ENCODE data around the gene FARSA. TPM values are rescaled to one million over a fixed set of nuclear protein-coding genes. Genes with fewer than 3 reads are reported as not detected.
A peak's percentile ranks its signal among the peaks of the same experiment; 100 is the strongest.
"Not testable (repeated sequence)": the region's sequence is repeated elsewhere in the genome, so short reads cannot be mapped to it uniquely, and the experiment has no call there.

Gene FARSA
- total RNA-seq, 1 experiment from 2014 or later: 75.9 TPM

DNA sequence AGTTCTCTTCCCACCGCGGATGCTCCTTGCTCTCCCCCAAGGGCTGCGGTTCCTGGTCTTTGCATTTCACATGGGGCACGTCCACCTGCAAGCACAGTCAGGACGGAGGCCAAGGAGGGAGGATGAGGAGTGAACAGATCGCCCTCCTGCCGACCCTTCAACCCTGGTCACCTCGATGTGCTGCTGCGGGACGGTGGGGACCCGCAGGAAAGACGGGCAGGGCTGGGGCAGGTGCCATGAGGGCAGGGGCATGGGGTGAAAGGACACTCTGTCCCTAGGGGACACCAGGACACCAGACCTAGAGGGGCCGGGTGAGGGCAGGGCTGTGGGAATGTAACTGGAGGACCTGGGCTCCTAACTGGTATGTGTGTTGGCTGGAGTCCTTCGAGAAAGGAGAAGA, 15.3 kb downstream of the FARSA start:
- no peaks in the 10 kb centered on the region for H3K27me3 Mint-ChIP-seq (ENCODE audit: insufficient read depth, unreplicated experiment)
- Histone ChIP-seq H3K27me3 (replicated peaks; ENCODE audit: control insufficient read depth, insufficient read depth, low read length) (no peaks in the 10 kb centered on the region), H3K36me3 (ENCODE audit: control insufficient read depth, insufficient read depth, low read length) (no peaks in the 10 kb centered on the region), H3K4me3 (ENCODE audit: low read depth, low read length) (no peak overlapping the region), H3K9me3 (no peaks in the 10 kb centered on the region), H3K4me1 (no peaks in the 10 kb centered on the region)
- DNase-seq: no peak
- ChIA-PET CTCF (no interaction called here), POLR2A (no interaction called here)
- TF ChIP-seq, protein P1, sequence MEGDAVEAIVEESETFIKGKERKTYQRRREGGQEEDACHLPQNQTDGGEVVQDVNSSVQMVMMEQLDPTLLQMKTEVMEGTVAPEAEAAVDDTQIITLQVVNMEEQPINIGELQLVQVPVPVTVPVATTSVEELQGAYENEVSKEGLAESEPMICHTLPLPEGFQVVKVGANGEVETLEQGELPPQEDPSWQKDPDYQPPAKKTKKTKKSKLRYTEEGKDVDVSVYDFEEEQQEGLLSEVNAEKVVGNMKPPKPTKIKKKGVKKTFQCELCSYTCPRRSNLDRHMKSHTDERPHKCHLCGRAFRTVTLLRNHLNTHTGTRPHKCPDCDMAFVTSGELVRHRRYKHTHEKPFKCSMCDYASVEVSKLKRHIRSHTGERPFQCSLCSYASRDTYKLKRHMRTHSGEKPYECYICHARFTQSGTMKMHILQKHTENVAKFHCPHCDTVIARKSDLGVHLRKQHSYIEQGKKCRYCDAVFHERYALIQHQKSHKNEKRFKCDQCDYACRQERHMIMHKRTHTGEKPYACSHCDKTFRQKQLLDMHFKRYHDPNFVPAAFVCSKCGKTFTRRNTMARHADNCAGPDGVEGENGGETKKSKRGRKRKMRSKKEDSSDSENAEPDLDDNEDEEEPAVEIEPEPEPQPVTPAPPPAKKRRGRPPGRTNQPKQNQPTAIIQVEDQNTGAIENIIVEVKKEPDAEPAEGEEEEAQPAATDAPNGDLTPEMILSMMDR (IDR thresholded peaks at IDR 0.05; ENCODE audit: insufficient read depth in 1 of 2, low read depth in 1 of 2, low read length in 1 of 2, severe bottlenecking in 1 of 2, unreplicated experiment in 1 of 2): no peak
- peak overlapping the region; percentile 74 for H3K27ac Mint-ChIP-seq (ENCODE audit: unreplicated experiment)
- peak overlapping the region; percentile 63 for H3K4me3 Mint-ChIP-seq (ENCODE audit: unreplicated experiment)
- no TSS peak for BruUV-seq (replicated peaks)
- no peaks in the 10 kb centered on the region for H3K4me1 Mint-ChIP-seq (ENCODE audit: low read depth, unreplicated experiment)
- intact Hi-C loops (cut with micrococcal nuclease; ENCODE audit: unreplicated experiment): no loop called here
- H3K9me3 Mint-ChIP-seq (ENCODE audit: unreplicated experiment): no peaks in the 10 kb centered on the region
- H3K36me3 Mint-ChIP-seq (ENCODE audit: insufficient read depth, unreplicated experiment): peaks cover 41% of the 10 kb centered on the region

GRCh38 chr19:12915860-12916259, 17.7 kb downstream of the FARSA start:
- H3K4me3 ChIP-seq (ENCODE audit: low read depth, low read length); H3K27me3 Mint-ChIP-seq (ENCODE audit: insufficient read depth, unreplicated experiment); H3K9me3 ChIP-seq; H3K27me3 ChIP-seq (replicated peaks; ENCODE audit: control insufficient read depth, insufficient read depth, low read length); H3K4me3 Mint-ChIP-seq (ENCODE audit: unreplicated experiment); H3K4me1 ChIP-seq; H3K4me1 Mint-ChIP-seq (ENCODE audit: low read depth, unreplicated experiment); H3K9me3 Mint-ChIP-seq (ENCODE audit: unreplicated experiment); POLR2A ChIA-PET; H3K27ac Mint-ChIP-seq (ENCODE audit: unreplicated experiment); intact Hi-C loops (cut with micrococcal nuclease; ENCODE audit: unreplicated experiment); DNase-seq; BruUV-seq (replicated peaks); H3K36me3 ChIP-seq (ENCODE audit: control insufficient read depth, insufficient read depth, low read length): not testable (repeated sequence)
- H3K36me3 Mint-ChIP-seq (ENCODE audit: insufficient read depth, unreplicated experiment): peaks cover 29% of the 10 kb centered on the region
- CTCF ChIA-PET: interaction anchor here (0.7 kb wide), 1 partner anchor 31 kb away, joined by 7 read pairs; no protein-coding TSS in a partner anchor

DNA sequence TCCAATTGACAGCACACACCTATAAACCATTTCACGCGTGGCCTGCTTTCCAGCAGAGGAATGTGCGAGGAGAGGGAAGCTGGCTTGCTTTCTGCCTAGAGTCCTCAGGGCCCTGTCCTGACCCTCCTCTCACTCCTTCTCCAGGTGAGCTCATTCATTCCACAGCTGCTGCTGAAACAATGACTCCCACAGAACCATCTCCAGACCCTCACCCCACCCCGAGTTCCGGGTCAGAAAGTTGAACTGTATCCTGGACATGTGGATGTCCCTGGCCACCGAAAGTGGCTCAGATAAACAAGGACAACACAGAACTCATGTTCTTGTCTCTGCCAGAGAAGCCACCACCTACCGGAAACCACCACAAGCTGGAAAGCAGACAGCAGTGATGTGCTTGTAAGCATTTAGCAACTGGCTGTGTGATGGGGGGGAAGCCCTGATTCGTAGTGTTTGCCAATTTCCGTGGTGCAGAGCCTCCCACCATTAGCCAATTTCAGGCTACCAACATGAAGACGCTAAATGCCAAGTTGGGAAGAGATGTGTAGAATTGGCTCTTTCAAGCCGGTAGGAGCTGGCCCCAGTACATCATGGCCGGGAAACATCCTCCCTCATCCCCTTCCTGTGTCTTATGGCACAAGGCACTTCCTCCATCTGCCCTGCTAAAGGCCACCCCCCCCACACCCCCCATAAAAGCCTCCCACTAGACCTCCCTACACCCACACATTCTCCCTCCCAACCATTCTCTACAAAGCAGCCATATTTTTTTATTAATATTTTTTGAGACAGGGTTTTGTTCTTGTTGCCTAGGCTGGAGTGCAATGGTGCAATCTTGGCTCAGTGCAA, 19.4 kb downstream of the FARSA start:
- no peaks in the 10 kb centered on the region for H3K9me3 Mint-ChIP-seq (ENCODE audit: unreplicated experiment)
- DNase-seq: no peak
- Histone ChIP-seq H3K36me3 (ENCODE audit: control insufficient read depth, insufficient read depth, low read length) (no peaks in the 10 kb centered on the region), H3K27me3 (replicated peaks; ENCODE audit: control insufficient read depth, insufficient read depth, low read length) (no peaks in the 10 kb centered on the region), H3K9me3 (no peaks in the 10 kb centered on the region), H3K4me3 (ENCODE audit: low read depth, low read length) (no peak overlapping the region), H3K4me1 (no peaks in the 10 kb centered on the region)
- intact Hi-C loops (cut with micrococcal nuclease; ENCODE audit: unreplicated experiment): no loop called here
- no TSS peak for BruUV-seq (replicated peaks)
- H3K27me3 Mint-ChIP-seq (ENCODE audit: insufficient read depth, unreplicated experiment): no peaks in the 10 kb centered on the region
- H3K36me3 Mint-ChIP-seq (ENCODE audit: insufficient read depth, unreplicated experiment): peaks cover 11% of the 10 kb centered on the region
- TF ChIP-seq, protein P1 (IDR thresholded peaks at IDR 0.05; ENCODE audit: insufficient read depth in 1 of 2, low read depth in 1 of 2, low read length in 1 of 2, severe bottlenecking in 1 of 2, unreplicated experiment in 1 of 2): no peak
- CTCF ChIA-PET: no interaction called here
- POLR2A ChIA-PET: no interaction called here
- H3K27ac Mint-ChIP-seq (ENCODE audit: unreplicated experiment): no peak overlapping the region
- H3K4me3 Mint-ChIP-seq (ENCODE audit: unreplicated experiment): no peak overlapping the region
- H3K4me1 Mint-ChIP-seq (ENCODE audit: low read depth, unreplicated experiment): no peaks in the 10 kb centered on the region

All from Caco-2 (cell line).